SHP77 treated with DMSO at 0.1 percent for 48 hours (cell line): Measurements from ENCODE around the gene TRIM10.

Experiments used
- DNase-seq: peaks from one replicate; lab custom pipeline; 2025; lab: John Stamatoyannopoulos, UW

TRIM10 gene, protein sequence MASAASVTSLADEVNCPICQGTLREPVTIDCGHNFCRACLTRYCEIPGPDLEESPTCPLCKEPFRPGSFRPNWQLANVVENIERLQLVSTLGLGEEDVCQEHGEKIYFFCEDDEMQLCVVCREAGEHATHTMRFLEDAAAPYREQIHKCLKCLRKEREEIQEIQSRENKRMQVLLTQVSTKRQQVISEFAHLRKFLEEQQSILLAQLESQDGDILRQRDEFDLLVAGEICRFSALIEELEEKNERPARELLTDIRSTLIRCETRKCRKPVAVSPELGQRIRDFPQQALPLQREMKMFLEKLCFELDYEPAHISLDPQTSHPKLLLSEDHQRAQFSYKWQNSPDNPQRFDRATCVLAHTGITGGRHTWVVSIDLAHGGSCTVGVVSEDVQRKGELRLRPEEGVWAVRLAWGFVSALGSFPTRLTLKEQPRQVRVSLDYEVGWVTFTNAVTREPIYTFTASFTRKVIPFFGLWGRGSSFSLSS

DNA sequence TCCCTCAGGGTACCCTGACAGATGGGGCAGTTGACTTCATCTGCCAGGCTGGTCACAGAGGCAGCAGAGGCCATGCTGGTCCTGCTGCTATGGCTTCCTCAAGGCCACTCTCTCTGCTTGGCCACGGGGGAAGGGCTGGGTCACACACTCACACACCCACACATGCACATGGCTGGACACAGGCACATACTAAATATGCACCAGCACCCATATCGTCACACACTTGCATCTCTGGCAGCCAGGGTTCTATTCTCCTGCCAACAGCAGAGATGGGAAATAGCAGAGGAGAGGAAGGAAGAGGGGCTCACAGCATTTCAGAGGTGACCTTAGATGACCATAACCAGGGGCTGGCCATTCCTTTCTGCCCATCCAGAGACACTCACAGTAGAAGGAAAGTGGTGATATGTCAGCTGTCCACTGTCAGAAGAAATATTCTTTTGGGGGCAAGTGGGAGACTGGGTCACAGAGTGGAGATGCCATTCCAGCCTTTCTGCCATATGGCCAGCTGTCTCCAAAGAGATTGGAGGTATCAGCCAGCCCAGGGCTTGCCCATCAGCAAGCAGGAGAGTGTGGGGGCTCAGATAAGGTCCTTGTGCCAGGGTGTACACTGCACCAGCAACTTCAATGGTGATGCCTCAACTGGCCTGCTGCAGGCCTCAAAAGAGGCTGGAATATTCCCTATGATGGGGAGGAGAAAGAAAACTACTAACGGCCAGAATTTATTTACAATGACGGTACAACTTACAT lies at the start of gene TRIM10:
TSS of gene TRIM10 (minus strand) at position 427 of the 747 bp plus-strand sequence. CDS start at position 74, 353 bp downstream.
- DNase-seq = no peak

DNA sequence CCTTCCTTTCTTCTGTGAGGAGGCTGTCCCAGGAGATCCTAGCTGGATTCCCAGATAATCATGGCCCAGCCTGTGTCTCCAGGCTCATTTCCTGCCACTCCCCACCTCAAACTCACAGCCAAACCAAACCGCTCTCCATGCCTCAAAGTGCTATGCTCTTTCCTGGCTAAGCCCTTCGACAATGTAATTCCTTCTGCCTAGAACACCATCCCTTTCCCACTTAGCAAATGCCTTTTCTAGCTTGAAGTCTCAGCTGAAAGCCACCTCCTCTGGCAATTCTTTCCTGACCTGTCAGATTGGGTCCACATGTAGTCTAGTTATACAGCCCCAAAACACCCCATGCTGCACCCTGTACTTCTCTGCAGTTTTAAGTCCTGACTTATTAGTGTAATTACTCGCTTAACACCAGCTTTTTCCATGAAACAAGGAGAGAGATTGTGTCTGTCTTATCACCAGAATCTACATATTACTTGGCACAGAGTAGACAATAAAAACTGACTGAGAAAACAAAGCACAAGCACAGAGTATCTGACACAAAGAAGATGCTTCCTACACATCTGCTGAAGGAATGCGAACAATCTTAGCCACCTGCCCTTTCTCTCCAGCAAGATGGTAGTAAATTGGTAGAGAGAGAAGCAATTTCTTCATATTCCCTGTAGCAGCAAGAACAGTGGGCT lies 46.7 kb upstream of the TRIM10 start:
- no peak for DNase-seq

DNA sequence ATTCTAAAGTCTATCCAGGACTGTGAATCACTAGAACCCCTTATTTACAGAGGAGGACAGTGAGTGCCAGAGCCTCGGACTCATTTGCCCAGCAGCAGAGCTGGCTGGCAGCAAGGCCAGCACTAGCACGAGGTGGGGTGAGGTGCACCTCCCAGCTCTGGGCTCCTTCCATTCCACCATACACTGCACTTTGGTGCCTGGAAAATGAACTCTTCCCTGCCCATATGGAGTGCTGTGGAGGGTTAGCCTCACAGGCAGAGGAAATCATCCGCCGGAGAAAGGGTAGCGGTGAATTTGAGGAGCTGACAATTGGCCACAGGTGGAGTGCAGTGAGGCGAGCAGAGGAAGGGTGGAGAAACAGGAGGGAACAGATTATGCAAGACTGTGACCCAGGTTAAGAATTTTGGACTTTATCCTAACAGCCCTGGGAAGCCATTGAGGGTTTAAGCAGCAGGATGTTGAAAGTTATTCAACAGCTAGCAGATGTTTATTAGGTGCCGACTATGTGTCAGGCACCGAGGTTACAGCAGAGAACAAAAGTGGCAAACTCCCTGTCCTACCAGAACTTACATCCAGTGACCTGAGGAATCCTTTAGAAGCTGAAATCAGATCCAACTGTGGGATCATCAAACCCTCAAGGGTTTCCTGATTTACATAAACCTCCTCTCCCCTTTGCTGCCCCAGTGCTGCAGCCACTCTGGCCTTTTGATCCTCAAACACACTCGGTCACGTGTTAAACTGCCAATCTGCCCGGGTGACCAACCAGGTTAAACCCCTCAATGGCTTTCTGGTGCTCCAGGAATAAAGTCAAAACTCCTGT lies 46.0 kb upstream of the TRIM10 start:
- no peak for DNase-seq

DNA sequence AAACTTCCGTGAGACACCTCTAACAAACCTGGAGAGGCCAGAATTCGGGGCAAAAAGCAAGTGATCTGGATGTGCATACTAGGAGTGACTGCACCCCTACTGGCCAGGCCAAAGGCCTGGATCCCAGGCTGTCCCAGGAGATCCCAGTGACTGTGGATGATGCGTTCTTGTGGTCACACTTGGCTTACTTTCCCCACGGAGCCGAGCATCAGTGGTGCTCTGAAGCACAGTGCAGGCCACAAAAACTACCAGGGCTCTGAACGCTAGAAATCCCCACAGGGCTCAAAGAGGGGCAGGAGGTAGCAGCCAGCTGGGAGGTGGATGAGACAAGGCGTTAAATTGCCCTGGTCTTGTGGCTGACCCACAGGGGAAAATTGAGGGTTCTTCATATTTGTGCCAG lies 45.1 kb upstream of the TRIM10 start:
- DNase-seq = no peak

DNA sequence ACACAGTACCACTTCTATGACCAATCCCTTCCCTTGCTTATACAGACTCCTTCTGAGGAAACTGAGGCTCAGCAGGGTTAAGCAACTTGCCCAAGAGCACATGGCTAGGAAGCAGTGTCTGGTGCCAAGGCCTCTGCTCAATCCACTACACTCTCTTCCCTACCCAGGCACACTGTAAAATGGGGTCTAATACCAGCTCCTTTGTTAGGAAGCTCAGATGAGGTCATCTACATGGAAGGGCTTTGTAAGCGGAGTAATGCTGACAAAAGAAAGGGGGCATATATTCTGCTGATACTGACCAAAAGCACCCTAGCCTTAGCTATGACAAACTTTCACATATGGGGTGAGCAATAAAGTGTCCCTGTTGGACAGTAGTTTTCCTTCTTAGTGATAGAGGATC lies 43.1 kb upstream of the TRIM10 start:
- DNase-seq = no peak

DNA sequence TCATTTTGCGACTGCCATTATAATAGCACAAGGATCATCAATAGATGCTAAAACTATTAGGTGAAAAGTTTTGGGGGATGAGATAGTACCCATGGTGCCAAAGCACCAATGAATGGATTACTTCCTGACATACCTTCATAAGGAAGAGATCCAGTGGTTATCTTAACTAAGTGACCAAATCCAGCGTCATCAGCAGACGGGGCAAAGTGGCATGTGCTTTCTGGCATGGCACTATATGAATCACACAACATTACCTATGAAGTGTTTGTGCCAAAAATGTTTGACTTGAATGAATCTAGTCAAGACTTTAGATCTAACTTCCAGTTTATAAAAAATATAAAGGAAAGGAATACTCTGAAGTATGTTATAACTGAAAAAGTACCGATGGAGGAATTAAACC lies 41.4 kb upstream of the TRIM10 start:
- no peak for DNase-seq

DNA sequence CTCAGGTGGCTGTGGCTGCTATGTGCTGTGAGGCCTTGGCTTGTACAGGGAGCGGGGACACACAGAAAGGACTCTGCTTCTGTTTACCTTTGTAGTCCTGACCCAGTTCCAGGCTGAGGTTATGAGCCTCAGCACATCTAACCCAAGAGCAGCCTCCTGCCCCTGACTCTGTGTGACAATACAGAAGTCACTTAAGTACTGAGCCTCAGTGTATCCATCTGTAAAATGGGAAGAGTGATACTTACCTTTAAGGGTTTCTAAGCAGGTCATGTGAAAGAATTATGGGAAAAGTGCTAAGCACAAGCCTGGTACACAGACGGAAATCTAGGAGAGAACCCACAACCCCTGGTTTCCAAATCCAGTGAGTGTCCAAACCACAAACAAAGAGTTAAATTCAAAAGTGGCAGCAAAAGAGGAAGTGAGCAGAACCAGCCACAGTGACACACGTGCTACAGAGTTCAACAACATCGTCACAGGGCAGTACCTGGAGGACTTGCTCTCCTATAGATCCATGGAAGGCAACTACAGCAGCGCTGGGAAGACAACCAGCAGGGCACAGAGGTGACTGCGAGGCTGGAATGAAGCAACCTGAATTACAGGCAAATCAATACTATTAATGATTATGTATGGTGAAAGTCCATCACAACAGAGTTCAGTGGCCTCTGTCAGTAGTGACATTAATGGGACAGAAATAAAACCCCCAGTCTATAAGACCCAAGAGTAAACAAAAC lies 39.7 kb upstream of the TRIM10 start:
- no peak for DNase-seq

DNA sequence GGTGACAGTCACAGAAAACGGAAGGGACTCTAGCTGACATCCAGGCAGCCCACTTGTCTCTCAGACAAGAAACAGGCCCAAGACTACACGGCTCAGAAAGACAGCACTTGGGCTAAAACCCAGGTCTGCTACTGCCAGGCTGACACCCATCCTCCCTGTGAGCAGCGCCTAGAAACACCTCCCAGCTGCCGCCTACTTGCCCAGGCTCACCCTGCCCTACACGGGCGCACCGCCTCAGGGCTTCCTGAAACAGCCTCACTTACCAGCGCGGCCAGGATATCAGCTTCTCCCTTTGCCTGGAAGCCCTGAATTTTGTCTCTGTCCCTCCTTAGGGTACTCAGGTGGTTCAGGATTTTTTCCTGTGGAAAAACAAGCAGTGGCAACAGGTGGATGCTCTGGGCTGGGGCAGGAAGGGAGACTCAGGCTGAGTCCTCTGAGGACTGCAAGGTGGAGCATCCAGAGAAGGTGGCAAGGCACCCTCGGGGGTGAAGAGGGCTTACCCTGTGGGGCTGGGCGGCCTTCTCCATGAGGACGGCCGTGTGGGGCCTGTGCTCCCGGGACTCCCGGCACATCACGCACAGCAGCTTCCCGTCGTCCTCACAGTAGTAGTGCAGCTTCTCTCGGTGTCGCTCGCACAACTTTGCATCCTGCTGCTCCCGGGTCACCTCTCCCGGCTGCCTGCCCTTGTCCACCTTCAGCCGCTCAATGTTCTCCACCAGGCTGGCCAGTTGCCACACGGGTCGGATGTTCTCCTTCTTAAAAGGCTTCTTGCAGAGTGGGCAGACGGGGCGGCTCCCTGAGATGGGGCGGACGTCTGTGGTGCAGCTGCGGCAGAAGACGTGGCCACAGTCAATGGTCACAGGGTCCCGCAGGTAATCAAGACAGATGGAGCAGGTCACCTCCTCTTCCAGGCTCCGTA lies 37.4 kb upstream of the TRIM10 start:
- no peak for DNase-seq

DNA sequence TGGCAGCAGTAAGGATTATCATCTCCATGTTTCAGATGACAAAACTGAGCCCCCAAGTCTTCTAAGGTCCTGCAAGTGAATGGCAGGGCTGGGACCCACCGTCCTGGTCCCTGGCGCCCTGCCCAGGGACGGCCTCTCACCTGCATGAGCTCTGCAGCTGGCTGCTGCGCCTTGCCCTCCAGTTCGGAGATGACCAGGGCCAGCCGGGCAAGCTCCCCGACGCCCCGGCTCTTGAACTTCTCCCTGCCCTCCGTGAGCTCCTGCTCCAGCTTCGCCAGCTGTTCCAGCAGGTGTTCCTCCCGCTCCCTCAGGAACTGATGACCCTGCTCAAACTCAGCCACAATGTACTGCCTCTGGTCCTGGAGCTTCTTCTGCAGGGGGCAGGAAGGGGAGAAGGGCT lies 35.4 kb upstream of the TRIM10 start:
- DNase-seq = no peak

DNA sequence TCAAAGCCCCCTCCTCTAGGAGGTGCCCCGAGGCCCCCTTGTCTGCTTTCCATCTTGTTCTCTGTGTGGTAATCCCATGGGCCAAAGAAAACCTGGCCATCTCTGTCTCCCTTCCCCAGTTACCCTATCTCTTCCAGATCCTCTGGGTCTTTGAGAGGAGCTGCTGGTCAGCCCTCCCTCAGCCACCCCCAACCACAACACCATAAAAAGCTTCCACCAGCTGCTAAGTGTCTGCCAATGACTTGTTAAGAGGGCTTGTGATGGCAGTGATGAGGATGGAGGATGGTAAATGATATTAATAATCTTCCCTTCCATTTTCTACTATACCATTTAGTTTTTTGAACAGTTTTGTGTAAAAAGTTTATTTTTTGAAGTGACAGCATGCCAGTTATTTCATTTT lies 34.9 kb upstream of the TRIM10 start:
- DNase-seq = no peak

DNA sequence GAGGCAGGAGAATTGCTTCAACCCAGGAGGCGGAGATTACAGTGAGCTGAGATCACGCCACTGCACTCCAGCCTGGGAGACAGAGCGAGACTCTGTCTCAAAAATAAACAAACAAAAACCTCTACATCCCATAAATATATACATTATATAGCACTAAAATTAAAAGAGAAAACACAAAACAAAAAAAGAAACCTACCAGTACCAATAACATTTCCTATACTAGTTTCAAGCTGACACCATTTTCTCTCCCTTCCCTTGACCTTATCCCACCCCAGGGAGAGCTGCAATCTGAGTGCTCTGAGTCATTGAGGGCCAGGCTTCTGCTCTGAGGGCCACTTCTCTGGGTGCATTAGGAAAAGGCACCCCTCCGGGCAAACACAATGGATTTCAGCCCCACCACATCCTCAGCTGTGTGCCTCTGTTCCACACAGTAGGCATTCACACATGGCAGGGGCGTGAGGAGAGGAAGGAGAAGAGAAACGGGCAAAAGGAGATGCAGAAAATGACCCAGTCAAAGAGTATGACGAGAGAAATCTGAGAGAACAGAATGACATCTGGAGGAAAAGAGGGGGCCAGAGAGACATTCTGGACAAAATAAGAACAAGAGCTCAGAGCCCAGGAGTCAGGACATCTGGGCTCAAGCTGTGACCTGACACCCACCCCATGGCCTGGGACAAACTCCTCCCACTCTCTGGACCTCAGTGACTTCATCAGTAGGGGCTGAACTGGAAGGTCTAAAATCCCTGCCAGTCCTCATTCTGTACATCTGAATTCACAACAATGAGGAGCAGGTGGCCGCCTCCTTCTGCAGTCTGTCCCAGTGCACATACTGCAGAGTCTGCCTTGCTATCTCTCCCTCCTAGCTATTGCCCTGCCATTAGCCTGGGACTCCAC lies 34.0 kb upstream of the TRIM10 start:
- no peak for DNase-seq

DNA sequence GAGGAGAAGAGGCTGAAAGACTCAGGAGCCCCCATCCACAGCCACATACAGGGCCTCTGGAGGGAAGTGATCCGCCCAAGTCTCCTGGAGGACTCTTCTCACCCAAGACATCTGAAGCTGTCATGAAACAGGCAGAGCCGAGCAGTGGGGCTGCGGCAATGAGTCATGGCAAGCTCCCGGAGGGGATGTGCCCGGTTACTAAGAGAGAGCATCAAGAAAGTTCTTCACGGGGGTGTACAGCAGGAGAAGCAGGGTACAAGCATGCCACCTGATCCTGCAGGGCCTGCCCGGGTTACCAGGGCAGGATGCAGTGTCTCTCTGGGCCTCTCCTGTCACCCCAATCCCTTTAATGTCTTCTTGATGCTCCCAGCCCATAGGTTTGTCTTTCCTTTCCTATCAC lies 31.1 kb upstream of the TRIM10 start:
- no peak for DNase-seq

DNA sequence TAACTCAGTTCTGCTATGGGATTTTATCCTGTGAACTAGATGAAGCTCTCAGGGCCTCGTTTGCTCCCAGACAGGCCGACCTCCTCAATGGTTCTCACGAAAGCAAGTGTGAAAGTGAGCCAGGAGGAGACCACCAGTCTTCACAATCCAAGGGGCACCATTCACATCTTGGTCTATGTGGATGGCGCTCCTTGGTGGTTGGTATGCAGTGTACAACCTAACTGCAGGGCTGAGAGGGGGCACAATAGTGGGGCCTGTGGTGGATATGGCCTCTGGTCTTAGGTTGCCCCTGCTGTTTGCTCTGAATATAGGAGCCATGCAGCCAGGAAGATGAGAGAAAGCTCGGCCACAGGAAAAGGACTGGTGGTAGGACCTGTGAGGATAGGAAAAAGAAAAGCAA lies 27.5 kb upstream of the TRIM10 start:
- DNase-seq = no peak

DNA sequence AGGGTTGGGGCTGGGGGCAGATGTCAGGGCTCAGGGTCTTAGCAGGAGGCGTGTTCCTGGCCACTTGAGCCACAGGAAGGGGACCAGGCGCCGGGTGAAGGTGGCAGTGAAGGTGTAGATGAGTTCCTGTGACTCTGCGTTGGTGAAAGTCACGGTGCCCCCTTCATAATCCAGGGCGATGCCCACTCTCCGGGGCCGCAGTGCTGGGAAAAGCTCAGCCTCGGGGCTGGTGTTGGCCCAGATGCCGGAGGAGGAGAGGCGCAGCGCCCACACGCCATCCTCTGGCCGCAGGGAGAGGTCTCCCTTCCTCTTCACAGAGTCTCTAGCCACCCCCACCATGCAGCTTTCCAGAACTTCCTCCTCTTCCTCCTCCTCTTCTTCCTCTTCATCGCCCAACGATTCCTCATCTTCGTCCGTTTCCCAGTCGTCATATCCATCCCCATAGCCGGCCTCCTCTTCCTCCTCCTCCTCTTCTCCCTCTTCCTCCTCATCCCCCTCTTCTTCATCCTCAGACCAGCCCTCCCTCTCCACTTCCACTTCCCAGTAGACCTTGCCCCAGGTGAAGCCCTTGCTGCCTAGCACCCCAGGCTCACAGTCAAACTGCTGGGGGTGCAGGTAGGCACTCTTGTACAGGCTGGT lies 25.0 kb upstream of the TRIM10 start:
- DNase-seq = no peak

DNA sequence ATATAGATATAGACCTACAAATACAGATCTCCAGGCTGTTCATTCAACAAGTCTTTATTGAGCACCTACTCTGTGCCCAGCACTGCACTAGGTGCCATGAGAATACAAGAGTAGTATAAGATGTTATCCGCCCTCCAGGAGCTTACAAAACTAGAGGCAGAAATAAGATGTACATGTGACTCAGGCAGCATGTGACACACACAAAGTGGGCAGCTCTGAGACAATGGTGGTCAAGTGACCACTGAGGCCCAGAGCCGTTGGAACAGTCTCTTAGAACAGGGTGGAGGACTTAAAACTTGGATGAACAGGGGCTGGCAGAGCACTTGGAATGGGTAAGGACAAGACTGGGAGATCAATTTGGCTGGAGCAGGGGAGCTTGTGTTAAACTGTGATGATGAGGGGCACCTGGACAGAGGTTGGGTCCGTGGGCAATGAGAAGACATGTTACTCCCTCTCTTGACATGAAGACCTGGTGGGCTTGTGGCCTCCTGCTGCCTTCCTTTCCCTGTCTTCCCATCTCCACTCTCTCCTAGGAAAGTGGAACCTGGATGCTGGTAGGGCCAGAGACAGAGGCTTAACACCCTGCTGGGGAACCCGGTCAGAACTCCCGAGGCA lies 23.5 kb upstream of the TRIM10 start:
- no peak for DNase-seq

DNA sequence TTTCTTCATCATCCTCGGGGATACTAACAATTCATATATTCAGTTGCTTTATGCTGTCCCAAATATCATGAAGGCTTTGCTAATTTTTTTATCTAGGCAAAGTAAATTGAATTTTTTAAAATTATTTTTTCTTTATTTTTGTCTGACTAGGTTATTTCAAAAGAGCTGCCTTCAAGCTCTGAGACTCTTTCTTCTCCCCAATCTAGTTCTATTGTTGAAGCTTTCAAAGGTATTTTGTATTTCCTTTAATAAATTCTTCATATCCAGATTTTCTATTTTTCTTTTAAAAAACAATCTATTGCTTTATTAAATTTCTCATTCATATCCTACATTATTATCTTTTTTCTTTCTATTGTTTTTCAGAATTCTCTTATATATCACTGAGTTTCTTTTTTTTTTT lies 19.1 kb upstream of the TRIM10 start:
- no peak for DNase-seq

DNA sequence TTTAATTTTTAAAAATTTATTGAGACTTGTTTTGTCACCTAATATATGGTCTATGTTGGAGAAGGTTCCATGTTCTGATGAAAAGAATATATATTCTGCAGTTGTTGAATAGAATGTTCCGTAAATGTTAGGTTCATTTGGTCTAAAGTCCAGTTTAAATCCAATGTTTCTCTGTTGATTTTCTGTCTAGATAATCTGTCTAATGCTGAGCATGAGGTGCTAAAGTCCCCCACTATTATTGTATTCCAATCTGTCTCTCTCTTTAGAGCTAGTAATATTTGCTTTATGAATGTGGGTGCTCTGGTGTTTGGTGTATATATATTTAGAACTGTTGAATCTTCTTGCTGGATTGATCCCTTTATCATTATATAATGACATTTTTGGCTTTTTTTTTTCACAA lies 17.8 kb upstream of the TRIM10 start:
- no peak for DNase-seq

DNA sequence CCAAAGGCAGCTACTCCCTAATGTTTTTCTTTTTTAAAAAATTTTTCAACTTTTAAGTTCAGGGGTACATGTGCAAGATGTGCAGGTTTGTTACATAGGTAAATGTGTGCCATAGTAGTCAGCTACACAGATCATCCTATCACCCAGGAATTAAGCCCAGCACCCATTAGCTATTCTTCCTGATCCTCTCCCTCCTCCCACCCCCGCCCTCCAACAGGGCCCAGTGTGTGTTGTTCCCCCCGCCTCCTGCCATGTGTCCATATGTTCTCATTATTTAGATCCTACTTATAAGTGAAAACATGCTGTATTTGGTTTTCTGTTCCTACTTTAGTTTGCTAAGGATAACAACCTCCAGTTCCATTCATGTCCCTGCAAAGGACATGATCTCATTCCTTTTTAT lies 14.8 kb upstream of the TRIM10 start:
- no peak for DNase-seq
